Mucosa of gallbladder (tissue), 1 donor: ENCODE results near the gene OCA2. TPM values are rescaled to one million over a fixed set of nuclear protein-coding genes. Genes with fewer than 3 reads are reported as not detected.
"Not testable (repeated sequence)": the region's sequence is repeated elsewhere in the genome, so short reads cannot be mapped to it uniquely, and the experiment has no call there.

Experiments used
- DNase-seq: peaks from one replicate; pipeline ENCODE4 v3.0.0-alpha.2; 2020; ENCODE audit warnings: low spot score
- total RNA-seq: library from RNA; stranded (reverse); gene quantifications from one replicate; pipeline ENCODE4 v1.2.1, GENCODE V29; 2021
- donor health status: DM: no; HTN: no; CAD: no.

Gene OCA2
- total RNA-seq, 1 donor from 2014 or later, result not detected

DNA sequence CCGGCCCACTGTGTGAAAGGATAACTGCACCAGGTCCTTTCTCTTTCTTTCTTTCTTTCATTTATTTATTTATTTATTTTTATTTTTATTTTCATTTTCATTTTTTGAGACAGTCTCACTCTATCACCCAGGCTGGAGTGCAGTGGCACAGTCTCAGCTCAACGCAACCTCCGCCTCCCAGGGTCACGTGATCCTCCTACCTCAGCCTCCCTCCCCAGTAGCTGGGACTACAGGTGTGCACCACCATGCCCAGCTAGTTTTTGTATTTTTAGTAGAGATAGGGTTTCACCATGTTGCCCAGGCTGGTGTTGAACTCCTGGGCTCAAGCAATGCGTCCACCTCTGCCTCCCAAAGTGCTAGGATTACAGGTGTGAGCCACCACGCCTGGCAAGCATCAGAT is 146.5 kb downstream of the OCA2 start:
- not testable (repeated sequence) for DNase-seq

DNA sequence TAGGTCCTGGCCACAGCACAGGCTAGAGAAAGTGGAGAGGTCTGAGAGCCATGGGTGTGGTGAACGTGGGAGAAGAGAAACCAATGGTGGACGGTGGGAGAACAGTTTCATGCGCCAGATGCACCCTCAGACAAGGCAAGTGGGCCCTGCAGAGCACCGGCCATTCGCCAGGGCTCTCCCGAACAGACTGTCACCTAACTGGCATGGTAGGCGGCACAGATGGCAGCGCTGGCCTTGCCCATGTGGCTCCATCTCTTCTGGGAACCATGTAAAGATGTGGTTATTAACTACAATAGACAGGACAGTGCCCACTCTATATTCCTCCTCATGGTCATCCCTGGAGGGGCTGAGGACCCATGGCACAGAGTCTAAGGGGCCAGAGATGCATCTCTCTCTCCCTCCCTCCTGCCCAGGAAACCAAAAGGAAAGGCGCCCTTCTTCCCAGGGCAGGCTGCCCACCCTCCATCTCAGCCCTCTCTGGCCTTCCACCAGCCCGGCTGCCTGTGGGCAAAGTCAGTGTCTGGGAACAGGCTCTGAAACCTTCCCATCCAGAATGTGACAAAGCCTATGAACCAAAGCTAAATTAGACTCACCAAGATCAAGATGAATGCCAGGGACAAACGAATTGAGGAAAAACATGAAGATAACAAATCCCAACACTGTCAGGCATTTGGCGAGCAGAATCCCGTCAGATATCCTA is 147.8 kb downstream of the OCA2 start:
- DNase-seq, result no peak

DNA sequence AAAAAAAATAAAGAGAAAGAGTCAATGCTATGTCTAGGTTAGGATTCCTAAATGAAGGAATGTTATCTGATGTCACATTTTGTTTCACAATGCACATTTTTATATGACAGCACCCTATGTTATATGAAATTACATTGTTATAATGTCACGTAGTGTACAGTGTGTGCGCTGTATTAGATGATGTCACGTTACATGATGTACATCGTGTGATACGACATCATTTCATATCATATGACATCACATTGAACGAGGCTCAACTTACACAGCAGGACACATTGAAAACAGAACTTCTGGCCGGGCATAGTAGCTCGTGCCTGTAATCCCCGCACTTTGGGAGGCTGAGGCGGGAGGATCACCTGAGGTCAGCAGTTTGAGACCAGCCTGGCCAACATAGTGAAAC is 150.0 kb downstream of the OCA2 start:
- no peak for DNase-seq

DNA sequence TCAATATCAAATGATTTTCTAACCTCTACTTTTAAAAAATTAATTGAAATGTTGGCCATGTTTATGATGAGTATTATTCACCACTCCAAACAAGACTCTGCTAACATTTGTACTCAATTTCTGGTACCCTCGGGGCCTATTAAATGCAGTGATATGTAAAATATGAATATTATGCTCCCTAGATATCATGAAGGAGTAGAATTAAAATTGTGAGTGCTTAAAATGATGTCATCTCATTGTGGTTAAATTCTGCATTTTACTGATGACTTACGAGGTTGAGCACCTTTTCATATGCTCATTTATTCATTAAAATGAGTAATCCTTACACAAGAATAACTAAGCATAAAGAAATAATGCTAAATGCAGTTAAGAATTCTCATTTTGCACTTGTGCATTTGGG is 159.9 kb downstream of the OCA2 start:
- no peak for DNase-seq

DNA sequence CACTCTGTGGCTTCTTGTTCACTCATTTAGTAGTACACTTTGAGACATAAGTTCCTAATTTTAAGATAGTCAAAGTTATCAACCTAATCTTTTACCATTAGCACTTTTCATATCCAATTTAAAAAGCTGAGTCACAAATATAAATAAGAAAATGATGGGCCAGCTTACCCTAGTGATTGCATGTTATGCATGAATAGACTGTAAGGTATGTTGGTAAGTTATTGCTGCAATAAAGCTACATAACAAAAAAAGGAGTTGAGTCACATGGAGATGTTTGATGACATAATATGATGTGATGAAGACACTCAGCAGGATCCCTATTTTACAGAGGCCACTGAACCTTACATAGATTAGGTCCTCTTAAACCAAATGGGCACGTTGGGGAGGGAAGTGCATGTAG is 161.3 kb downstream of the OCA2 start:
- no peak for DNase-seq

DNA sequence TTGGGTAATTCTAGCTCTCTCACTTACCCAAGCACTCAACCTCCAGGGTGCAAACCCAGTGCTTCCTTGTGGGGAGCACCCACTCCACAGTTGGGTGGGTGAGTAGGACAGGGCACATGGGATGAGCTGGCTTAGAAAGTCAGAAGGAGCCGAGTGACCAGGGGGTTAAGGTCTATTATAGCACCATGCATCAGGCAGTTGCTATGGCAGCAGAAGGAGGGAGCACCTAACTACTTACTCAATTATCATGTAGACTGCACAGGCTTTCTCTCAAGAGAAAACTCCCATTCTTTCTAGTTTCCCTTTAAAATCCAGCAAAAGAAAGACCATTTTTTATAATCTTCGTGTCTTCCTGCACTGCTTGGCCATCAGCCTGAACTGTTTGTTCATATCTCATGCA is 163.0 kb downstream of the OCA2 start:
- no peak for DNase-seq

DNA sequence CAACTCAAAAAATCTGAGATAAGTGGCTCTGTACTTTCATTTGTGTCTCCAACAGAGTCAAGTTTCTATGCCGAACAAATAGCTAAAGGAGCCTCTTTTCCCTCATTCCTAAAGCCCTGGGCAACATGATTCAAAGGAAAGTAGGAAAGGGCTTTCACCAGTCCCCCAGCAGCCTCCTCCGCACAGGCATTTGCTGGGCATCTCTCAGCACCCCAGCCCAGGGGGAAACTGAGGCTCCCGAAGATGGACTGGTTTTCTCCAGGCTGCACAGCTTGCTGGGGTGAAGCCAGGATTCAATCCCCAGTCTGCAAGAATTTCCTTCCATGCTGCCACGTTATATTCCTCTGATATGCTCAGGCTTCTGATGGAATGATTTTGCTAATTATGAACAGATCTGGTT is 163.8 kb downstream of the OCA2 start:
- no peak for DNase-seq

DNA sequence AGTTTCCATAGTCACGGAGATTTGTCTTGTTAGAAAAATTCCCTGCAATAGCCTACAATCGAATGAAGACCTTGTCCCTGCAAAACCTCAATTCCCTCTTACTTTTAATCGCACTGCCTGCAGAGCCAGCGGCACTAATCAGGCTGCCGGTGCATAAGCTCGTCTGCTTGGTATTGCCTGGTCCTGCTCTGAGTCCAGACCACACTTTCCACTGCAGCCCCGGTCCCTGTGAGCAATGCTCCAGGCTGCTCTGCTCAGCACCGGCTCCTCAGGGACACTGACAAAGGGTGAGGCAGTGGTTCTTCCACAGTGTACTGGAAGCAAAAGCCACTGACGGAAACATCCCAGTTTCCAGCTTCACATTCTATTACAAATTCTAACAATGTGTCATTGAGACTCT is 164.3 kb downstream of the OCA2 start:
- no peak for DNase-seq

DNA sequence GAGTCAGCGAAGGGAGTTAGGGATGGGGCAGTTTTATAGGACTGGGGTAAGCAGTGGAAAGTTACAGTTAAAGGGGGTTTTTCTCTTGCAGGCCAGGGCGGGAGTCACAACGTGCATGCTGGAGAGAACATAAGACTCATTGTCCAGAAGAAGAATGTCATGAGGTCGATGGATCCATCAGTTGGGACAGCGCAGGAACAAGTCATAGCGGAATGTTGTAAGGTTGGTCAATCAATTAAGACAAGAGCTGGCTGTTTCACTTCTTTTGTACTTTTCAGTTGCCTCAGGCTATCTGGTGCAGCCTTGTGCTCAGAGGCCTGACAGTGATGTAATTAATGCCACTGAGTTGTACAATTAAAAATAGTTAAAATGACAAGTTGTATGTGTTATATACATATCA is 165.6 kb downstream of the OCA2 start:
- DNase-seq, result no peak

DNA sequence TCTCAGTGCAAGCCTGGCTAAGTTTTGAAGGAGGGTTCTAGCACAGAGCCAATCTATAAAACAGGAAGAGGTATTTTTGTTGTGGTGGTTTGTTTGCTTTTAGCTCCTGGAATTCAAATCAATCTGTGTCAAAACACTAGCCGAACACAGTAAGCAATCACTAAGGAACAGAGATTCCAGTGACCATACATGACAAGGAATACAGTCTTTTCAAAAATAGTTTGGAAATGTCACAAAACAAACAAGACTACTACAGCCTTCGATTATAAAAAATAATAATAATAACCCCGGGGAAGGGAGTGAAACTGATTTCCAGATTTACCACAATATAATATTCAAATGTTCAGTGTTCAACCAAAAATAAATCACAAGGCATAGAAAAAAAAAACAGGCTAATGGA is 166.5 kb downstream of the OCA2 start:
- no peak for DNase-seq

DNA sequence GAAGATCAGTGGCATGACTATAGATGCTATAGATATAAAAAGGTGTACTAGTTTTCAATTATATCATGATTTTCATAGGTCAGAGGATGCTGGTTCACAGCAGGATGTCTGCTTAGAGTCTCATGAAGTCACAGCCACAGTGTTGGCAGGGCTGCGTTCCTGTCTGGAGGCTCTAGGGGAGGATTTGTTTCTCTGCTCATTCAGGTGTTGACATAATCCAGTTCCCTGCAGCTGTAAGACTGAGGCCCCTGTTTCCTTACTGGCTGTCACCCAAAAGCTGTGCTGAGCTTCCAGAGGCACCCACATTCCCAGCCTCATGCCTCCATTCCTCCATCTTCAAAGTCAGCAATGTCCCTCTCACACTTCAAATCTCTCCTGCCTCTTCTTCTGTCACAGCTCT is 170.7 kb downstream of the OCA2 start:
- no peak for DNase-seq

DNA sequence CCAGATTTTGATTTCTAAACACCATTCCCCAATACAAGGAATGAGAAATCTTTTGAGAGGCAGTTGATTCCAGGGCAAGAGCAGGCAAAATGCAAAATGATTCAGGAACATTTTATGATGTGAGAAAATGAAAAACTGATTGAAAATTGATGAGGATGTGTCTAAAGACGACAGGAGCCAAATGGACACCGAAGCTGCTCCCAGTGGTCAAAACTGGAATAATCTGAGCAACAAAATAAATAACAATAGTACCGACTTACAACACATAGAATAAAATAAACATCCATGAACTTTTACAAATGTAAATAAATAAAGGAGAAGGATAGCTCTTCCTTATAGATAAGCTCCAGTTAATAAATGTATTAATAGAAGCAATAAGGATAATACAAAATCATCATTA is 186.8 kb downstream of the OCA2 start:
- no peak for DNase-seq

DNA sequence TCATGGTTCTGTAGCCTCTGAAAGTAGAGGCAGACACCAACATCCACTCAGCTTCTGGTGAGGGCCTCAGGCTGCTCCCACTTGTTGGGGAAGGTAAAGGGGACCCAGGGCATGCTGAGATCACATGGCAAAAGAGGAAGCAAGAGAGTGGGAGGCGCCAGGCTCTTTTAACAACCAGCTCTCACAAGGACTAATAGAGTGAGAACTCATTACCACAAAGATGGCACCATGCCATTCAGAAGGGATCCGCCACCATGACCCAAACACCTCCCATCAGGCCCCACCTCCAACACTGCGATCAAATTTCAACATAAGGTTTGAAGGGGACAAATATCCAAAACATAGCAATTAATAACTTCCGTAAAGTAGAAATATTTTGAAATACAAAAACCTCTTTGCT is 192.3 kb downstream of the OCA2 start:
- no peak for DNase-seq

DNA sequence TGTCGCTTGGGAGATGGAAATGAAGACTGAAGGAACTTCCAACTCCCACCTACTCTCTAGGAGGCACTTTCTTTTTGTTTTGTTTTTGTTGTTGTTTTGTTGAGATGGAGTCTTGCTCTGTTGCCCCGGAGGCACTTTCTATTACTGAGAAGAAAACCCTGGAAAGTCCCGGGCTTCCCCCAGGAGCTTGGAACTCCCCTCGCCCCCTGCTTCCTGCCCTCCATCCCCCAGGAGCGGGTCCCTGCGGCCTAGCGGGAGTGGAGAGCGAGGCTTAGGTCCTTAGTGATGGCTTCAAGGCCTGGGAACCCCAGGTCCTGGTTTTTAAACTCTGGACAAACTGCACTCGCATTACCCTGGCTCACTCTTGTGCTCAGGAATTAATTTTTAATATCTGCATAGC is 195.7 kb downstream of the OCA2 start:
- no peak for DNase-seq

DNA sequence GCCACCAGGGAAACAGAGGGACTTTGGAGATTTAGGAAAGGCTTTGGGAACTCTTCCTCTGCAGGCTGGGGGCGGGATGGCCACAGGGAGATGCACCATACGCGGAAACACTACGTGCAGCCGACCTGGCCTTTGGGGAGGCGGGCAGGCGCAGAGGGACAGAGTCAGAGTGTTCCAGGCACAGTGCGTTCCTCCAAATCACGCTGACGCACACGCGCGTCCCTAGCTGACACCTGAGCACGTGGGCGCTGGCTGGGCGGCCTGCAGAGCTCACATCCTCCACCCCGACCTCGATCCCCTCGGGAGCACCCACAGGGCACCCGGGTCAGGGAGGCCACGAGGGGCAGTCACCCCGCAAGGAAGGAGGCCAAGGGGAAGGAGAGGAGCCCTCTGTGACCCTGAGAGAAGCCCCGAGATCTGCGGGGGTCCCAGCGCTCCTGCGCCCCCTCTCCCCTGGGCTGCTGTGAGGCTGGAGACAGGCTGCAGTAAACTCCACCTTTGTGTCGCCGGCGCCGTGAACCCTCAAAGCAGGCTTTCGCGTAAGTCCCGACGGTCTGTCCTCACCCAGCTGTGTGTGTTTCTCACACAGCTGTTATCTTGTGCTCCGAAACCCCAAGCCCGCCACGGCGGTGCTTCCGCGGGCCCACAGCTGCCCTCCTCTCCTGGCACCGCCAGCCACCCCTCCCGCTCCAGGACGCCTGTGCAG is 196.3 kb downstream of the OCA2 start:
- no peak for DNase-seq

DNA sequence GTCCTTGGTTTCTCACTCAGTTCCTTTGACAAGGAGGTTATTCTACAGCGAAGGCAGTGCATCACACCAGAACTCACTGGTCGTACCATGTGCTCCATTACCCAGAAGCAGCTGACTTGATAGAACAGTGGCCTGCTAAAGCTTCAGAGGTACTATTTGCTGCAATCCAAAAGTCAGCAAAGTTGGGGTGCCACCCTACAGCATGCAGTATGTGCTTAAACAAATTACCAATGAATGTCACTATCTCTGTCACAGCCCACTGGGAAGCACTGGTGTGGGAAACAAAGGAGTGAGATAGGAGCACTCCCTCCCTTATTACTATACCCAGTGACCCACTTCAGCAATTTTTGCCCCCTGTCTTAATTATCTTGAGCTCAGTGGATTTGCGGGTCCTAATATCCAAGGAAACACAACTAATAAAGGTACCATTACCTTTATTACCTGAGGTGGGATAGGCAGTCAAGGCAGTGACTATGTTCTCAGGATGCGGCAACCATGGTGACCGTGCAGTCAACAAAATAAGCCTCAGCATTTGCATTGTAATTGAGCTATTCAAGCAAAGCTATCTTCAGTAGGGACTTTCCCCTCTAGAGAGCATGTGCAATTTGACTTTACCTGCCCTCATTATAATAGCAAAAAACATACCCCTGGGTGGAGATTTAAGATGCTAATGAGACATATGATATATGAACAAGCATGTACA is 199.4 kb downstream of the OCA2 start:
- DNase-seq, result no peak

DNA sequence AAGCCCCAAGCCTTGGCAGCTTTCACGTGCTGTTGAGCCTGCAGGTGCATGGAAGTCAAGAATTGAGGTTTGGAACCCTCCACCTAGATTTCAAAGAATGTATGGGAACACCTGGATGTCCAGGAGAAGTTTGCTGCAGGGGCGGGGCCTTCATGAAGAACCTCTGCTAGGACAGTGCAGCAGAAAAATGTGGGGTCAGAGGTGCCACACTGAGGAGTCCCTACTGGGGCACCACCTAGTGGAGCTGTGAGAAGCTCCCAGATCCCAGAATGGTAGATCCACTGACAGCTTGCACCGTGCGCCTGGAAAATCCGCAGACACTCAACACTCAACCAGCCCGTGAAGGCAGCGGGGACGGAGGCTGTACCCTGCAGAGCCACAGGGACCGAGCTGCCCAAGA is 201.6 kb downstream of the OCA2 start:
- DNase-seq, result no peak

DNA sequence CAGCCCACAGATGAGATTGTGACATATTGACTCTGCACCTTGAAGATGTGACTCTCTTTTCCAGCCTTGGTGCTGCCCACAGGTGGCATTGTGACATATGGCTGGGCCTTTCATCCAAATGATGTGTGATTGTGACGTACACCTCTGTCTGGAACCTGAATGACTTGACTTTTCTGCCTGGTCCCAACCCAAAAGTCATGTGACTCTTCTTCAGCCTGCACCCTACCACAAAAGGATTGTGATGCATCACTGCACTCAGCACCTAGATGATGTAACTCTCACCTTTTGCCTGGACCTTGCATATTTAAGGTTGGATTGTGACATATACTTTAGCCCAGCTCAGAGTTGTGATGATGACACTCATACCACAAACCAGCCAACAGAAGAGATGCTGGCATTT is 204.5 kb downstream of the OCA2 start:
- DNase-seq, result no peak

DNA sequence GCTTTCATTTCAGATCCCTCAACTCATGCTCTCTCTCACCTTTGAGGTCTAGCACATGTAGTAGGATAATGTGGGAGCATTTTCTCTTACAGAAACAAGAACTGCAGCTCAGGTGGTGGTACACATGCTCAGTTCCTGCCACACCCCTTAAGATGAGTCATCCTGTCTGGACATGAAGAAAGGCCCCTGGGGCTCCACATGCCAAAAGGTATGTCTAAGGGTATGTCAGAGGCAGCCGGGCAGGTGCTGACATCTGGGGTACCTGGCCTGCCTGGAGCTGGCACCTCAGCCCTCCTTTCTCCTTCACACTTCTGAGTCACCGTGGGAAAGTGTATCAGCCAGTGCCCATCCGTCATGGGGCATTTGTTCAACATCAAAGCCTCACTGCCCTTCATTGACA is 209.9 kb downstream of the OCA2 start:
- no peak for DNase-seq

DNA sequence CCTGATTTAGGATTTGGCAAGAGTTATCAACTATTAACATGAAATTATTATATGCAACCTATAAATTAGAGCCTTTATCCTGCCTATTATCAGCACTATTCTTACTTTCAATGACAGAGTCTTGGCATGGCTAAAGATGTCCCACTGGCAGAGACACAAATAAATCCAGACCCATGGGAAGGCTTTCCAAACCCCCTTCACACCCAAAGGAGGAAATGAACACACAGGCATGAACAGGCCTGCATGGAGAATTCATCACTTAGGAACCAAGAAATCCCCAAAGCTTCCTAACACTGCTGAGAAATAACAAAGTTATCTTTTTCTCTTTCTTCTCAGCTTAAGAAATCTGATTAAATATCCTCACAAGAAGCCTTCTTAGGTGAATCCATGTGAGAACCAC is 213.9 kb downstream of the OCA2 start:
- no peak for DNase-seq

DNA sequence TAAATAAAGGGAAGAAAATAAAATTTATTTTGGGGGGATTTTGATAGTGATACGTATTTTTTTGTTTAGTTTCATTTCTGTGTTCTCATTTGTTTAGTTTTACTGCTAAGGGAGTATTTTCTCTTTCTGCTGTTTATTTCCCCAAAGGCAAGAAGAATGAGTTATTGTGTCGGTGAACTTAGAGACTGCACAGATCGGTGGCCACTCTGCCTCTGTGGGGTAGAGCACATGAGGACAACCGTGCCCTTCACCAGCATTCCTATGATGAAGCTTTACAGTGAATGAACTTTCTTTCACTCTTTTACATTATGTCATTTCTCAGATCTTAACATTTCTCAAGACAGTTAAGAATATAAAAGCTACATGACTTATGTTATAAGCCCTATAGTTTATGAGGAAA is 214.4 kb downstream of the OCA2 start:
- DNase-seq, result no peak

DNA sequence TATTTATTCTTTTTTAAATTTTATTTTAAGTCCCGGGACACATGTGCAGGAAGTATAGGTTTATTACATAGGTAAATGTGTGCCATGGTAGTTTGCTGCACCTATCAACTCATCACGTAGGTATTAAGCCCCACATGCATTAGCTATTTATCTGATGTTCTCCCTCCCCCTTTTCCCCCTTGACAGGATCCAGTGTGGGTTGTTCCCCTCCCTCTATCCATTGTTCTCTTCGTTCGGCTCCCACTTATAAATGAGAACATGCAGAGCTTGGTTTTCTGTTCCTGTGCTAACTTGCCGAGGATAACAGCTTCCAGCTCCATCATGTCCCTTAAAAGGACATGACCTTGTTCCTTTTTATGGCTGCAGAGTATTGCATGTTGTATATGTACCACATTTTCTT is 220.3 kb downstream of the OCA2 start:
- no peak for DNase-seq

DNA sequence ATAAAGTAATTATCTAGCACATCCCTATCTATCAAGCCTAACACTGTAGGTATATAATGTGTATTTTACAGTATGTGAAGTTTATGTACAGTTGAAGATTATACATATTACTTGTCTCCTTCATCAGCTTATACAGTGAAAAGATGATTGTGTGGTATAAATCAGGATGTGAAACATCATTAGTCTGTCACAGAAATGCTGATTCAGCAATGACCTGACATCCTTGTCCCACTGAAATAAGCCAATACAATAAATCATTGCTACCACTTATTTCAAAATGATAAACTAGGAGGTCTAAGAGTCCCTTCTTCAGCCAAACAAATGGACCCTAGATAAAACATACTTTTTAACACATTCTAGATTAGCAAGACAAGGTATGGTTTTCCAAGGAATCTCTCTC is 225.3 kb downstream of the OCA2 start:
- no peak for DNase-seq
